Stimulated activated CD4-positive, alpha-beta T cell treated with anti-CD3 and anti-CD28 coated beads, Interleukin-2, amount 100 ng/mL, for 24 hours (primary cell): ENCODE measurements around the gene SLC22A13.
"Not testable (repeated sequence)": the region's sequence is repeated elsewhere in the genome, so short reads cannot be mapped to it uniquely, and the experiment has no call there.

Experiments used
- DNase-seq, 2 donors: peaks; one replicate each; pipeline ENCODE4 v3.0.0-alpha.2; 2020

SLC22A13 gene

DNA sequence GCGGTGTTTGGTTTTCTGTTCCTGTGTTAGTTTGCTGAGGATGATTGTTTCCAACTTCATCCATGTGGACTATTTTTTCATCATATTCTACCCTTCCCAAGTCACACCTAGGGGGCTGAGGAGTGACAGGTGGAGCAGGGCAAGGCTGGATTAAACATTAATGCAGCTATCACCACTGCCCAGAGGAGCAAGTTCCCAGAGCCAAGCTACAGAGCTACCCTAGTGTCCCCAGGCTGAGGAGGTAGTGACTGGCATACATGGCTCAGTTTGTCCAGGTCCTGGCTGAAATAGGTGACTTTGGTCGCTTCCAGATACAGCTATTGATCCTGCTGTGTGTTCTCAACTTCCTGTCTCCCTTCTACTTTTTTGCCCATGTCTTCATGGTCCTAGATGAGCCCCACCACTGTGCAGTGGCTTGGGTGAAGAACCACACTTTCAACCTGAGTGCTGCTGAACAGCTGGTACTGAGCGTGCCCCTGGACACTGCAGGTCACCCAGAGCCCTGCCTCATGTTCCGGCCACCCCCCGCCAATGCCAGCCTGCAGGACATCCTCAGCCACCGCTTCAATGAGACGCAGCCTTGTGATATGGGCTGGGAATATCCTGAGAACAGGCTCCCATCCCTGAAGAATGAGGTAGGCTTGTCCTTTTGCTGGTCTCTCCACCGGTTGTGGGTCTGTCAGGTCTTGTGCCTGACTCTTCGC, at the start of gene SLC22A13:
Gene SLC22A13, plus strand, starts transcription at position 209 of the 704 bp plus-strand sequence. Its CDS starts 49 bp downstream, at position 258.
- DNase-seq, result no peak

GRCh38 chr3:38219609-38220197, 45.9 kb upstream of the SLC22A13 start:
- no peak for DNase-seq

GRCh38 chr3:38221005-38221404, 44.6 kb upstream of the SLC22A13 start:
- no peak for DNase-seq

- no peak for DNase-seq
These were observed 43.5 kb upstream of the SLC22A13 start for GRCh38 chr3:38222032-38222634.

- no peak for DNase-seq
These were observed 41.3 kb upstream of the SLC22A13 start for GRCh38 chr3:38224357-38224756.

DNA sequence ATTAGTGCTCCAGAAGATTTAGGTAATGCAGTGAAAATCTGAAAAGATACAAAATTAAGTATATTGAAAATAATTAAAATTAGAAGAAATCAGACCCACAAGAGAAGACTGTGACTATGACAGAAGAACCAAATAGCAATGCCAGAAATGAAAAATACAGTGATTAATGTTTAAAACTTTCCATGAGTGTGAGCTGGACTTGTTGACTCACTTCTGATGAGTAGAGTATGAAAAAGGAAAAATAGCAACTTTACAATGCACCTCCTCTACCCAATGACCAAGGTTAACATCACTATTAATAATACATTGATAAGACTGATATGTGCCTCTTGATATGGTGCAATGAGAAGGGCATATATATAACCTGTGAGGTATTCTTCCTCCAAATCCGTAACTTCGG, 39.3 kb upstream of the SLC22A13 start:
- no peak for DNase-seq

GRCh38 chr3:38227989-38228388, 37.6 kb upstream of the SLC22A13 start:
- no peak for DNase-seq

DNA sequence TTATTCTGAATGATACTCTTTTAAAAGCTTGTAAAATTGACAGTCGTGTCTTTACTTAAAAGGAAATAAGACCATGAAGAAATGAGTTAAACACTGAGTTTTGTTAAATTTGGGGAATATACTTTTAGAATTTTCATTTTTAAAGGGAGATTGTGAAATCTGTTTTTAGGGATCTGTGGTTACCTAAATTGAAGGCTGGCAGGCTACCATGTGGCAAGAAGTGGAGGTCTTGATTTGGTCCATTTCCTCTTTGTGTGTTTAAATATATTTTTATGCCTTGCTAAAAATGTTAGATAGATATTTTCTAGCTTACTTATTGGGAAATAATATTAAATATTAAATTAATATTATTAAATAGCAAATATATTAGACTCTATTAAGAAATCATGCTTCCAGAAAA, 36.6 kb upstream of the SLC22A13 start:
- DNase-seq, result no peak

GRCh38 chr3:38232701-38233100, 32.9 kb upstream of the SLC22A13 start:
- DNase-seq, result no peak

GRCh38 chr3:38235466-38235865, 30.1 kb upstream of the SLC22A13 start:
- DNase-seq, result no peak

DNA sequence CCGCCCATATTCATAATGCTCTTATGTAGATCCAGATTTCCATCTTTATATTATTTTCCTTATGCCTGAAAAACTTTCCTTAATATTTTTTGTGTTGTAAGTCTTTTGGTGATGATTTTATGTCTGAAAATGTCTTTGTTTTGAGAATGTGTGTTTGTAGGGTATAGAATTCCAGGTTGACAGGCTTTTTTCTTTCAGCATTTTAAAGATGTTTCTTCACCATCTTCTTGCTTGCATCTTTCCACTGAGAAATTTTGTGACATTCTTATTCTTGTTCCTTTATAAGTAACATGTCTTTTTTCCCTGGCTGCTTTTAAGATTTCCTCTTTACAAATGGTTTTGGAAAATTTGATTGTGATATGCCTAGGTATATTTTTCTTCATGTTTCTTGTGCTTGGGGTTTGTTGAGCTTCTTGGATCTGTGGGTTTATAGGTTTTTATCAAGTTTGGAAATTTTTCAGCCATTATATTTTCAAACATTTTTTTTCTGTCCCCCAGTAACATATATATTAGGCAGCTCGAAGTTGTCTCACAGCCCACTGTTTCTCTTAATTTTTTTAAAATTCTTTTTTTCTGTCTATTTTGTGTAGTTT, 27.1 kb upstream of the SLC22A13 start:
- no peak for DNase-seq

DNA sequence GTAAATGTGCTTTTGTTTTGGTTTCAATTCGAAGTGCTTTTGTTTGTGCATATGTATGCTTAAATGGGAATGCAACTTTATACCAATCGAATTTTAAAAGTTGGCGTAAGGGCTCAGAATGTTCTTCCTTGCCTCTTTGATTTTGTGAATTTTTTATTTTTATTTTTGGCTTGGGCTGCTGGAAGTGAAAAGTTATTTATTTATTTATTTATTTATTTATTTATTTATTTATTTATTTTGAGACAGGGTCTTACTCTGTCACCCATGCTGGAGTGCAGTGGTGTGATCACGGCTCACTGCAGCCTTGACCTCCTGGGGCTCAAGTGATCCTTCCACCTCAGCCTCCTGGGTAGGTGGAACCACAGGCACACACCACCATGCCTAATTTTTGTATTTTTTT, 22.8 kb upstream of the SLC22A13 start:
- DNase-seq, result not testable (repeated sequence)

DNA sequence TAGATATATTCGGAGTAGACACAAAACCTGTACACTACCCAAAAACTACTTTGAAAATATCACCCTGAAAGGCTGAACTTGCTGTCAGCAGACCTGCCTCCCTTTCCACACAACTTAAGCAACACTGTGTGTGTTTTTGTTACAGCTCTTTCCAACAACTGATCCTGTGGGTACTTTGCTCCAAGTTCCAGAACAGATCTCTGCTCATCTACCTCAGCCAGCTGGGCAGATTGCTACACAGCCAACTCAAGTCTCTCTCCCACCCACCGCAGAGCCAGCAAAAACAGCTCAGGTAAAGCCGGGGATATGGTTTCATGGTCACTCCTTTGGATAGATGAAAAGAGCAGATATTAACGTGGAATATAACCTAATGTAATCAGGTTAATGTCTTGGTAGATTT, 19.7 kb upstream of the SLC22A13 start:
- DNase-seq, result no peak

DNA sequence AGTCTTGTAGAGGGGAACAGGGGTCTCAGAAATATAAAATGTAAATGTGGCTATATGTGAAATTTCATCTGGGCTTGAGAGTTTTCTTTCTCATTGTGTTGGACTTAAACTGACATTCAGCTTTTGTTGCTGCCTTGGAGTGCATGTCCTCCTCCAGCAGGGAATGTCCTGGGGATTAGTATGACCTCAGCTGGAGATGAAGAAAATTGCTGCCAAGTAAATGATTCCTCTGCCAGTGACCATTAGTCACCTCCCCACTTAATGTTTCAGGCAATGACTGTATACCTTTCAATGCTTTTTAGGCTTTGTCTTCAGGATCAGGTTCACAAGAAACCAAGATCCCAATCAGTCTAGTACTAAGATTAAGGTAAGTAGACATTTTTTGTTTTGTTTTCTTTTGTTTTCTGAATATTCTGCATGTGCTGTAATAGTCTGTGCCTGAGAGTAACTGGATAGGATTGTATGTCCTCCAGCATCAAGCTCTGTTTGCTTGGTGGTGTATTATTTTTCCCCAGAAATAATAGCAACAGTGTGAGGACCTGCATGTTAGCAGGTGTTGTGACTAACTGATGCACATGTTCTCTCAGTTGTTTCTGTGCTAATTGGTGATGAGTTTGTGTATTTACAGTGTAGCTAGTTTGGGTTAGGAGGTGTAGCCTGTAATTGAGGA, 18.1 kb upstream of the SLC22A13 start:
- no peak for DNase-seq

- DNase-seq, result no peak
These were observed 15.4 kb upstream of the SLC22A13 start for GRCh38 chr3:38250198-38250597.

- DNase-seq, result no peak
These were observed 14.4 kb upstream of the SLC22A13 start for GRCh38 chr3:38251197-38251596.

DNA sequence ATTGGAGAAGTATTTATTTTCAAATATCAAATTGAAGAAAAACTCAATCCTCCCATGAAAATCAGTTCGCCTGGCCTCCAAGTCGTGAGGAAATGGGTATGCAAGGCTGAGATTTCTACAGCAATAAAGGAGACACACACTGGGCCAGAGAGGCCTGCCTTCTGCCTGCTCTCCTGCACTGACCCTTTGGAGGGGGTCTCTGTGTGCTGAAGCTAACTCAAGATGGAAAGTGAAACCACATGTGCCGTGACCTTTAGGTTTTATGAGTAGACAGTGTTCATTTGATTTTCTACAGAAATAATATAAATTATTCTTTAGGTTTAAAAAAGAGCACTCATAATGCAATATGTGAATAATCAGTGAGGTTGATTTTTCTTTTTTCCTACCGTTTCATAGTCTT, 11.9 kb upstream of the SLC22A13 start:
- no peak for DNase-seq

GRCh38 chr3:38254872-38255271, 10.7 kb upstream of the SLC22A13 start:
- DNase-seq, result no peak

DNA sequence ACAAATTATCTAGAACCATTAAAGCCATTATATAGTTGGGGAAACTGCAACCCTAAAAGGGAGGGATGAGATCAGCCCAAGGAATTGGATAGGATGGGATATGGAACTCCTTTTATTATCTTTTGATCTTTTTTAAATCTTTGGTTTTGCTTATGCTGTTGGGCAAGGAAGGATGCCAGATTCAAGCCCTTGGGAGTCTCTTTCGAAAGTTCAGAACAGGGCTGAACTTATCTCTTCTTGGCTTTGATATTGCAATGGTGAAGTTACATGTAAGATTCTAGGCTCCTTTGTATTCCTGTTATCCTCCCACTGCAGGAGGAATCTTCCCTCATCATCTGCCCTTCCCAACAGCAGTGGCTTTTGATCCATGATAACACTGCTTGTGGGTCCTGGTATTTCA, 10.0 kb upstream of the SLC22A13 start:
- no peak for DNase-seq

DNA sequence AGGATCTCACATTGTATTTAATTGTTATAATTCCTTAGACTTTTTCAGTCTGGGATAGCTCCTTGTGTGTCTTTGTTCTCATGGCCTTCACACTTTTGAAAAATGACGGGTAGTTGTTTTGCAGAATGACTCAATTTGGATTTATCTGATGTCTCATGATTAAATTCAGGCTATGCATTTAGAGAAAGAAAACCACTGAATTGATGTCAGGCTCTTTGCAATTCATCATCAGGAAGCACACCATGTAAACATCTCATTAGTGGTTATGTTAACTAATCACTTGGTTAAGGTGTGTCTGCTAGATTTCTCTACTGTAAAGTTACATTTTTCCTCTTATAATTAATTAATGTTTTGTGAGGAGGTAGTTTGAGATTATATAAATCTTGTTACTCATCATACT, 8.0 kb upstream of the SLC22A13 start:
- no peak for DNase-seq

DNA sequence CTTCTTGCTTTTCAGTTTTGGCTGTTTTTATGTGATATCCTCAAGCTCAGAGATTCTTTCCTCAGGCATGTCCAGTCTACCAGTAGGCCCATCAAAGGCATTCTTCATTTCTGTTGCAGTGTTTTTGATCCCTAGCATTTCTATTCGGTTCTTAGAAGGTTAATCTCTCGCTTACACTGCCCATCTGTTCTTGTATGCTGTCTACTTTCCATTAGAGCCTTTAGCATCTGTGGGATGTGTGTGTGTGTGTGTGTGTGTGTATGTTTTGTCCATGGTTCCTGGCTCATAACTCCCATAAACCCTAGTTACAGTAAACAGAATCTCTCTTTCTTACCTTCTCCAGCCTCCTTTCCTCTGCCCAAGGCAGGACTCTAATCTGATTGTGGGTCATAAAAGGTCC, 5.1 kb upstream of the SLC22A13 start:
- DNase-seq, result no peak

DNA sequence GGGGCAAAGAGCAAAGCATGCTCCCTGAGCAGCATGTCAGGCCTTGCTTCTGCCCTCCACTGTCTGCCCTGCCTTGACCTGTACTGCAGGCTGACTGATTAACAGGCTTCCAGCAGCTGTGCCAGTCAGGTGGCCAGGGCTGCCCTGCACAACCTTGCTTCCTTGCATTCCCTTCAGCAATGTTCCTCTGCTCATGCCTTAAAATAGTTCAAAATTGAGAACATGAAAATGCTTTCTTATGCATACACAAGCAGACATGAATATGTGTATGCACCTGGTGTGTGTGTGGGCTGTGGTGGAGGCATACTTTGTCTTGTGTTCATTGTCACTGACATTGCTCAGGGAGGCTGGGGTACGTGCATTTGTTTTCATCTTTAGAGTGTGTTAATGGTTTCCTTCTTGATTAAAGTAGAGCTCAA, 1.2 kb upstream of the SLC22A13 start:
- no peak for DNase-seq

- DNase-seq, result no peak
These were observed 833 bp upstream of the SLC22A13 start for GRCh38 chr3:38264779-38265178.

DNA sequence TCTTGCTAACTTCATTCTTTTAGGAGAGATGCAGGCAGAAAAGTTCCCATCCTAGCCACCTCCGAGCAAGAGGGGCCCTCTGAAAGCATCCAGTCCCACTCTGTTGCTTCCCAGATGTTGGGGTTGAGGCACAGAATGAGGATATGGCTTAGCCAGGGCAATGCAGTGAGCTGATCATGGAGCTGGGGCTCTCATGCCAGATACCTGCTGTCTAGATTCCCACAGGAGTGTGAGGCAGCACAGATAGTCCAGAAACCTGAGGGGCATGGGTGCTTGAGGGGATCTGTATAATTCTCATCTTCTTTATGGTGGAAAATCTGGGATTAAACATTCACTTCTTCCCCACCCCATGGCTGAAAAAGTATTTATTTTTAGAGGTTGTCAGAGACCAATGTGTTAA, 1.2 kb downstream of the SLC22A13 start:
- no peak for DNase-seq
